Esophagus muscularis mucosa (tissue), 4 donors: Measurements from ENCODE around the gene ZNF423.
"Not testable (repeated sequence)": the region's sequence is repeated elsewhere in the genome, so short reads cannot be mapped to it uniquely, and the experiment has no call there.

ENCODE experiments used
- EP300 ChIP-seq: sonication (generic); formaldehyde crosslinking; IDR thresholded peaks from one replicate; pipeline ENCODE4 v1.6.1; 2017; ENCODE audit warnings: antibody characterized with exemption
- POLR2A ChIP-seq: fragments of 450-650 bp; IDR thresholded peaks from one replicate; pipeline ENCODE4 v1.6.1; 2017; ENCODE audit warnings: antibody characterized with exemption, moderate library complexity, mild to moderate bottlenecking, low read depth
- POLR2AphosphoS5 ChIP-seq, 2 donors: sonication (generic); formaldehyde crosslinking; IDR thresholded peaks; one replicate each; pipeline ENCODE4 v1.6.1; 2017; ENCODE audit warnings: antibody characterized with exemption in 2 of 2
- TF ChIP-seq, protein P1 (sequence below), 3 experiments: fragments of 200-600 bp in 2 of 3; fragments of 450-650 bp in 1 of 3; sonication (generic) in 2 of 3; IDR thresholded peaks; one replicate each; pipeline ENCODE4 v1.5.1; 2017 to 2019; ENCODE audit warnings: antibody characterized with exemption in 3 of 3, mild to moderate bottlenecking in 2 of 3, moderate library complexity in 1 of 3

DNA sequence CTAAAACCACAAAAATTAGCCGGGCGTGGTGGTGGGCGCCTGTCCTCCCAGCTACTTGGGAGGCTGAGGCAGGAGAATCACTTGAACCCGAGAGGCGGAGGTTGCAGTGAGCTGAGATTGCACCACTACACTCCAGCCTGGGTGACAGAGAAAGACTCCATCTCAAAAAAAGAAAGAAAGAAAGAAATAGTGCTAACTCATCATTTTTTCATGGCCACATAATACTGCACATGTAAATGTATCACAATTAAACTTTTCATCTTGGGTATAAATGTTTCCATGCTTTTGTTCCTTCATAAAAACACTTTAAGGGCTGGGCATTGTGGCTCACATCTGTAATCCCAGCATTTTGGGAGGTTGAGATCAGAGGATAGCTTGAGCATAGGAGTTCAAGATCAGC is 15.9 kb upstream of the ZNF423 start:
- TF ChIP-seq POLR2A; POLR2AphosphoS5 (IDR thresholded peaks at IDR 0.05); EP300: not testable (repeated sequence)
- TF ChIP-seq, protein P1, sequence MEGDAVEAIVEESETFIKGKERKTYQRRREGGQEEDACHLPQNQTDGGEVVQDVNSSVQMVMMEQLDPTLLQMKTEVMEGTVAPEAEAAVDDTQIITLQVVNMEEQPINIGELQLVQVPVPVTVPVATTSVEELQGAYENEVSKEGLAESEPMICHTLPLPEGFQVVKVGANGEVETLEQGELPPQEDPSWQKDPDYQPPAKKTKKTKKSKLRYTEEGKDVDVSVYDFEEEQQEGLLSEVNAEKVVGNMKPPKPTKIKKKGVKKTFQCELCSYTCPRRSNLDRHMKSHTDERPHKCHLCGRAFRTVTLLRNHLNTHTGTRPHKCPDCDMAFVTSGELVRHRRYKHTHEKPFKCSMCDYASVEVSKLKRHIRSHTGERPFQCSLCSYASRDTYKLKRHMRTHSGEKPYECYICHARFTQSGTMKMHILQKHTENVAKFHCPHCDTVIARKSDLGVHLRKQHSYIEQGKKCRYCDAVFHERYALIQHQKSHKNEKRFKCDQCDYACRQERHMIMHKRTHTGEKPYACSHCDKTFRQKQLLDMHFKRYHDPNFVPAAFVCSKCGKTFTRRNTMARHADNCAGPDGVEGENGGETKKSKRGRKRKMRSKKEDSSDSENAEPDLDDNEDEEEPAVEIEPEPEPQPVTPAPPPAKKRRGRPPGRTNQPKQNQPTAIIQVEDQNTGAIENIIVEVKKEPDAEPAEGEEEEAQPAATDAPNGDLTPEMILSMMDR (IDR thresholded peaks at IDR 0.05): not testable (repeated sequence)
